ENCODE results near the gene FXYD6. TPM values are rescaled to one million over a fixed set of nuclear protein-coding genes. Genes with fewer than 3 reads are reported as not detected.
A peak's percentile ranks its signal among the peaks of the same experiment; 100 is the strongest.

Gene FXYD6
- total RNA-seq, 2 donors from 2014 or later, result 16.8 to 23.9 TPM

DNA sequence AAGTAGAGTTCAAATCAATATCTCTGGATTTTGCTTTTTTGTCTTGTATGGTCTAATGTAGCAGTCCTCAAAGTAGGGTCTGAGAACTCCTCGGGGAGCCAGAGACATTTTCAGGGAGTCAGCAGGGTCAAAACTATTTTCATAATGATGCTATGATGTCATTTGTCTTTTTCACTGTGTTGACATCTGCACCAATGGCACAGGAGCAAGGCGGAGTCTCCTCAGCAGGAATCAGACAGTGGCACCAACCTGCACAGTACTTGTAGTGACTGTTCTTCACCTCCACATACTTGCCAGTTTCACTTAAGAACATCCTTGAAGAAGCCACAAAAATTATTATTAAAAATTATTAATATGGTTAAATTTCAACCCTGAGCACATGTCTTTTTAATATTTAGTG lies 14.9 kb upstream of the FXYD6 start:
- WGBS, 2 donors, result 63 to 89% methylated on average over 2 of the region's 2 CpGs
- Histone ChIP-seq H3K9me3 (no peaks in the 10 kb centered on the region), H3K36me3 (replicated peaks in 1 of 2; ENCODE audit: insufficient read depth in 1 of 2, low read depth in 2 of 2) (no peaks in the 10 kb centered on the region), H3K27me3 (no peaks in the 10 kb centered on the region), H3K27ac (no peak overlapping the region), H3K4me3 (no peak overlapping the region), H3K4me1 (no peaks in the 10 kb centered on the region)
- DNase-seq (no peak), ATAC-seq (no peak)
- TF ChIP-seq POLR2A (IDR thresholded peaks at IDR 0.05) (no peak), CTCF (IDR thresholded peaks at IDR 0.05) (no peak)
- intact Hi-C loops (cut with DNase I), result no loop called here

- Histone ChIP-seq H3K36me3 (replicated peaks in 1 of 2; ENCODE audit: insufficient read depth in 1 of 2, low read depth in 2 of 2) (no peaks in the 10 kb centered on the region), H3K9me3 (no peaks in the 10 kb centered on the region), H3K27ac (no peak overlapping the region), H3K27me3 (no peaks in the 10 kb centered on the region), H3K4me3 (no peak overlapping the region), H3K4me1 (no peaks in the 10 kb centered on the region)
- WGBS, 2 donors, result 60 to 70% methylated on average over 8 of the region's 8 CpGs
- ATAC-seq, result no peak
- intact Hi-C loops (cut with DNase I), result no loop called here
- no peak for DNase-seq
- TF ChIP-seq CTCF (IDR thresholded peaks at IDR 0.05) (no peak), POLR2A (IDR thresholded peaks at IDR 0.05) (no peak)
Measured at GRCh38 chr11:117888139-117888566, 11.7 kb upstream of the FXYD6 start.

DNA sequence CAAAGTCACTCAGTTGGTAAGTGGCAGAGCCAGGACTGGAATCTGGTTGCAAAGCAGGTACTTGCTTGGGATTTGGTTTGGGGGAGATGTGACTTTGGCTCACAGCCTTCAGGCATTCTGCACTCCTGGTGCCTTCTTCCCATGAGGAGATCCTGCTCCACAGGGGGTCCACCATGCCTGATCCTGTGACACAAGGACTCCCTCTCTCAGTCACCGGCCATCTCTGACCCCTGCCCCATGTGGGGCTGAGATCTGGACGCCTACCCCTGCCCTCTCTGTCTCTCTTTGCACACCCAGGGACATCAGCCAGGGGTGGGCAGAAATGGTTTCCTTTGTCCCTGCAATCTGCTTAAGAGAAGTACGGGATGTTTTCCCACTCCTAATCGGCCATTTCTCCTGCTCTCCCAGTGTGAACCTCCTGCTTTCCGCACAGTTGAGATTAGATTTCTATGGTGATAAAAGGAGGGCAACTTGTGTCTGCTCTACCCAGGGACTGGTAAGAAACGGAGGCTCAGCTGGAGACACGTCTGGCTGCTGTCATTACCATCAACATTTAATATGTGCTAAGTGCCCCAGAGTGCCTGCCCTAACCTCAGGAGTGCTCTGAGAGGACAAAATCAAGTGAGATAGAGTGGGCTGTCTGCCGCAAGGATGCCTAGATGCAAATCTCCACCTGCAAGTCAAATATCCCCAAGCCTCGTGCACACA lies 11.1 kb upstream of the FXYD6 start:
- Histone ChIP-seq H3K4me1 (no peaks in the 10 kb centered on the region), H3K4me3 (no peak overlapping the region), H3K27ac (no peak overlapping the region), H3K27me3 (no peaks in the 10 kb centered on the region), H3K36me3 (replicated peaks in 1 of 2; ENCODE audit: insufficient read depth in 1 of 2, low read depth in 2 of 2) (no peaks in the 10 kb centered on the region), H3K9me3 (no peaks in the 10 kb centered on the region)
- intact Hi-C loops (cut with DNase I), result no loop called here
- TF ChIP-seq POLR2A (IDR thresholded peaks at IDR 0.05), result no peak
- no peak for TF ChIP-seq CTCF (IDR thresholded peaks at IDR 0.05)
- WGBS, 2 donors, result 59 to 60% methylated on average over 9 of the region's 9 CpGs
- DNase-seq, result no peak
- no peak for ATAC-seq

GRCh38 chr11:117885777-117886176 lies 9.3 kb upstream of the FXYD6 start:
- peak; percentile 47 for ATAC-seq
- Histone ChIP-seq H3K27ac (peak overlapping the region in 2 of 4 donors; percentile 19 to 20), H3K4me1 (no peaks in the 10 kb centered on the region), H3K27me3 (no peaks in the 10 kb centered on the region), H3K9me3 (no peaks in the 10 kb centered on the region), H3K4me3 (no peak overlapping the region), H3K36me3 (replicated peaks in 1 of 2; ENCODE audit: insufficient read depth in 1 of 2, low read depth in 2 of 2) (no peaks in the 10 kb centered on the region)
- intact Hi-C loops (cut with DNase I), result no loop called here
- TF ChIP-seq POLR2A (IDR thresholded peaks at IDR 0.05) (no peak), CTCF (IDR thresholded peaks at IDR 0.05) (no peak)
- peak in 3 of 4 donors; percentile 40 to 52 (median 51) for DNase-seq
- whole genome bisulfite sequencing, 2 donors, result 54 to 66% methylated on average over 11 of the region's 11 CpGs

DNA sequence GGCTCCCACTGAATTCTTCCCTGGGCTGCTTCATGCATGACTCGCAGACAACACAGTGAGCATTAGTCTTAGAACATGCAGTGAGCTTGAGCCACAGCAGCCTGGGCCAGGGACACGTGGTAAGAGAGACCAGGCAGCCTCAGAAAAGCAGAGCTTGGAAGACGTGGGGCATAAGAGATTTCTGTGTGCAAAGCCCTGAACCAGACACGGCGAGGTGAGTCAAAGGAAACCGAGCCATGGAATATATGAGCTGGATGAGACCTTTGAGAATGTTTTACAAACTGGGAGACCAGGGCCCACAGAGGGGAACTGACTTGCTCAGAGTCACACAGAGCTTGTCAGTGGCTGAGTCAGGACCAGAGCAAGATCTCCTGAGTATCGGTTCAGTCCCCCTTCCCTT lies 8.5 kb upstream of the FXYD6 start:
- H3K4me1 ChIP-seq, result no peaks in the 10 kb centered on the region
- no peaks in the 10 kb centered on the region for H3K9me3 ChIP-seq
- 77 to 81% methylated on average over 7 of the region's 7 CpGs for WGBS, 2 donors
- H3K36me3 ChIP-seq (replicated peaks in 1 of 2; ENCODE audit: insufficient read depth in 1 of 2, low read depth in 2 of 2), result no peaks in the 10 kb centered on the region
- no peaks in the 10 kb centered on the region for H3K27me3 ChIP-seq
- no peak overlapping the region for H3K4me3 ChIP-seq
- TF ChIP-seq POLR2A (IDR thresholded peaks at IDR 0.05) (no peak), CTCF (IDR thresholded peaks at IDR 0.05) (no peak)
- intact Hi-C loops (cut with DNase I), result no loop called here
- DNase-seq (no peak), ATAC-seq (peak; percentile 31)
- H3K27ac ChIP-seq, result peak overlapping the region in 1 of 4 donors; percentile 19
